ENCODE measurements around the gene LGALS7. TPM values are rescaled to one million over a fixed set of nuclear protein-coding genes. Genes with fewer than 3 reads are reported as not detected.

The LGALS7 gene
- total and polyA plus RNA-seq, 10 of the 15 experiments (the other 5 are each of a cell fraction or from before 2014, with no cell fraction given), result 0.19 TPM; not detected in 9

DNA sequence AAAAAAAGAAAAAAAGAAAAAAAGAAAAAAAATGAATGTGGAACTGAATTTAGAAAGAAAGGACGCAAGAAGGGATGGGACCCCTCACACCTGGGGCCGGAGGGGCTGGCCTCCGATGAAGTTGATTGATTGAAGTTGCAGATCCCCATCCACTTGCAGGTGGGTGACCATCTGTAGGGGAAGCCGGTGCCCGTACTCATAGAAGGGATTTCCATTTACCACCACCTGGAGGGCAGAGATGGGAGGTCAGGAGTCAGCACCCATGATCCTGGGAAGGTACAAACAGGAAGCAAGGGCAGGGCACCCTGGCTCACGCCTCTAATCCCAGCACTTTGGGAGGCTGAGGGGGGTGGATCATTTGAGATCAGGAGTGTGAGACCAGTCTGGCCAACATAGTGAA is 33.1 kb upstream of the LGALS7 start:
- H3K27ac ChIP-seq (ENCODE audit: control insufficient read depth, insufficient read depth), result no peak overlapping the region
- ATAC-seq, result no peak
- POLR2A ChIA-PET, result interaction anchor here (0.6 kb wide), 1 partner anchor 173 kb away, joined by 5 read pairs; no protein-coding TSS in a partner anchor
- no peaks in the 10 kb centered on the region for H3K27me3 ChIP-seq (replicated peaks in 1 of 2; ENCODE audit: control insufficient read depth in 2 of 2, insufficient read depth in 2 of 2, low read length in 1 of 2)
- H4K20me1 ChIP-seq (ENCODE audit: control insufficient read depth, insufficient read depth), result no peaks in the 10 kb centered on the region
- DNase-seq (ENCODE audit: low read depth, low spot score), result no peak
- SMC1A ChIA-PET (ENCODE audit: uncharacterized antibody, unreplicated experiment), result no interaction called here
- H3K9ac ChIP-seq (ENCODE audit: control insufficient read depth, insufficient read depth, low read length), result no peak overlapping the region
- H3K36me3 ChIP-seq (ENCODE audit: control insufficient read depth in 2 of 2, insufficient read depth in 2 of 2, low read length in 1 of 2), result no peaks in the 10 kb centered on the region
- TF ChIP-seq MEF2A (IDR thresholded peaks at IDR 0.05; ENCODE audit: insufficient read depth, low read depth, low read length), result no peak
- H3K4me1 ChIP-seq (ENCODE audit: control insufficient read depth, insufficient read depth, low read length), result no peaks in the 10 kb centered on the region
- BruUV-seq (replicated peaks), result no TSS peak
- no peaks in the 10 kb centered on the region for H3K79me2 ChIP-seq (ENCODE audit: control insufficient read depth, insufficient read depth, low read length)
- H3K9me3 ChIP-seq (replicated peaks; ENCODE audit: control insufficient read depth, insufficient read depth, low read length), result no peaks in the 10 kb centered on the region
- no peak overlapping the region for H3K4me2 ChIP-seq (ENCODE audit: control insufficient read depth, insufficient read depth)
- no peak for FAIRE-seq
- in situ Hi-C loops (cut with MboI) (no loop called here), intact Hi-C loops (cut with micrococcal nuclease; ENCODE audit: unreplicated experiment) (no loop called here)
- H2AFZ ChIP-seq (ENCODE audit: control insufficient read depth, low read depth, low read length), result no peak overlapping the region
- WGBS (ENCODE audit: insufficient coverage, insufficient replicate concordance, low lambda C conversion rate, missing lambda C conversion rate), result 71% methylated on average over 6 of the region's 6 CpGs
- CTCF ChIA-PET, result no interaction called here
- H3K4me3 ChIP-seq, result no peak overlapping the region
- RAD21 ChIA-PET (ENCODE audit: unreplicated experiment), result no interaction called here

DNA sequence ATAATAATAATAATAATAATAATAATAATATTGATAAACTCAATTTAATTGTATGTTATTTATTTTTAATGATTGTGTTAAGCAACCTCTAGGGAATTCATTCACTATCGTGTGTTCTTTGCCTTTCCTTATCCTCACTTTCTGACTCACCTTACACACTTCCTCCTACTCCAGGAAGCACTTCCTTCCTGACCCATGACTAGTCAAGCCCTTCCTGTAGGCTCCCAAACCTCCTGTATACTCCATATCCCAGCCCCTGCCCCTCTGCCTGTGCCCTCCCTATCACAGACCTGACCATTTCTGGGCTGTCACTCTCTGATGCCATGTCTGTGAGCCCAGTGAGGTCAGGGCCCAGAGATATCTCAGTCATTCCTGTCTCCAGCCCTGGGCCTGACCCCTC is 31.9 kb upstream of the LGALS7 start:
- in situ Hi-C loops (cut with MboI) (no loop called here), intact Hi-C loops (cut with micrococcal nuclease; ENCODE audit: unreplicated experiment) (no loop called here)
- ChIA-PET RAD21 (ENCODE audit: unreplicated experiment) (no interaction called here), CTCF (no interaction called here), SMC1A (ENCODE audit: uncharacterized antibody, unreplicated experiment) (interaction anchor here (0.6 kb wide), 1 partner anchor 9 kb away, joined by 3 read pairs; no protein-coding TSS in a partner anchor), POLR2A (no interaction called here)
- no peak overlapping the region for H3K4me3 ChIP-seq
- no peaks in the 10 kb centered on the region for H4K20me1 ChIP-seq (ENCODE audit: control insufficient read depth, insufficient read depth)
- no peak overlapping the region for H3K27ac ChIP-seq (ENCODE audit: control insufficient read depth, insufficient read depth)
- H2AFZ ChIP-seq (ENCODE audit: control insufficient read depth, low read depth, low read length), result no peak overlapping the region
- BruUV-seq (replicated peaks), result no TSS peak
- H3K79me2 ChIP-seq (ENCODE audit: control insufficient read depth, insufficient read depth, low read length), result no peaks in the 10 kb centered on the region
- H3K4me2 ChIP-seq (ENCODE audit: control insufficient read depth, insufficient read depth), result no peak overlapping the region
- H3K4me1 ChIP-seq (ENCODE audit: control insufficient read depth, insufficient read depth, low read length), result no peaks in the 10 kb centered on the region
- 5% methylated on average over 1 of the region's 1 CpG for WGBS (ENCODE audit: insufficient coverage, insufficient replicate concordance, low lambda C conversion rate, missing lambda C conversion rate)
- ATAC-seq (no peak), FAIRE-seq (no peak), DNase-seq (ENCODE audit: low read depth, low spot score) (no peak)
- H3K9ac ChIP-seq (ENCODE audit: control insufficient read depth, insufficient read depth, low read length), result no peak overlapping the region
- no peaks in the 10 kb centered on the region for H3K36me3 ChIP-seq (ENCODE audit: control insufficient read depth in 2 of 2, insufficient read depth in 2 of 2, low read length in 1 of 2)
- H3K9me3 ChIP-seq (replicated peaks; ENCODE audit: control insufficient read depth, insufficient read depth, low read length), result no peaks in the 10 kb centered on the region
- H3K27me3 ChIP-seq (replicated peaks in 1 of 2; ENCODE audit: control insufficient read depth in 2 of 2, insufficient read depth in 2 of 2, low read length in 1 of 2), result no peaks in the 10 kb centered on the region
- no peak for TF ChIP-seq ZNF217 (IDR thresholded peaks at IDR 0.05)
- no peak for TF ChIP-seq ZNF274 (IDR thresholded peaks at IDR 0.05; ENCODE audit: insufficient read depth, insufficient read length)
- no peak for TF ChIP-seq SMC3 (IDR thresholded peaks at IDR 0.05; ENCODE audit: borderline replicate concordance, low read length)
- no peak for TF ChIP-seq NFIC (IDR thresholded peaks at IDR 0.05; ENCODE audit: low read depth, low read length)
- TF ChIP-seq ESRRA (IDR thresholded peaks at IDR 0.05; ENCODE audit: low read length), result no peak
- TF ChIP-seq IKZF2 (IDR thresholded peaks at IDR 0.05), result no peak
- no peak for TF ChIP-seq HCFC1 (IDR thresholded peaks at IDR 0.05; ENCODE audit: low read length)
- no peak for TF ChIP-seq PML (IDR thresholded peaks at IDR 0.05; ENCODE audit: low read length)
- TF ChIP-seq YBX1 (IDR thresholded peaks at IDR 0.05), result no peak
- no peak for TF ChIP-seq ATF7 (IDR thresholded peaks at IDR 0.05; ENCODE audit: low read depth)
- TF ChIP-seq SUPT20H (IDR thresholded peaks at IDR 0.05; ENCODE audit: borderline replicate concordance, control insufficient read depth, low read depth, low read length), result no peak
